ENCODE results near the gene P2RY8.

- TF ChIP-seq POLR2A (IDR thresholded peaks at IDR 0.05): no peak
- TF ChIP-seq CTCF (IDR thresholded peaks at IDR 0.05): no peak
- TF ChIP-seq EP300 (IDR thresholded peaks at IDR 0.05): no peak
- no peak for TF ChIP-seq POLR2AphosphoS5 (IDR thresholded peaks at IDR 0.05)
Measured at GRCh38 chrX:1534301-1535168, 2.5 kb downstream of the P2RY8 start.

Measured in upper lobe of left lung (tissue), 4 donors.